HG02678 (cell line): ENCODE data around the gene MED12L.
A peak's percentile ranks its signal among the peaks of the same experiment; 100 is the strongest.

Experiments used
- ATAC-seq: cut with Tn5 transposase; IDR thresholded peaks from one replicate; pipeline ENCODE4 v1.9.1; 2021; ENCODE audit warnings: mild to moderate bottlenecking, moderate library complexity; ENCODE audit not compliant: unreplicated experiment

MED12L gene

GRCh38 chr3:151086484-151087456, 1.3 kb downstream of the MED12L start:
- peak; percentile 73 for ATAC-seq

DNA sequence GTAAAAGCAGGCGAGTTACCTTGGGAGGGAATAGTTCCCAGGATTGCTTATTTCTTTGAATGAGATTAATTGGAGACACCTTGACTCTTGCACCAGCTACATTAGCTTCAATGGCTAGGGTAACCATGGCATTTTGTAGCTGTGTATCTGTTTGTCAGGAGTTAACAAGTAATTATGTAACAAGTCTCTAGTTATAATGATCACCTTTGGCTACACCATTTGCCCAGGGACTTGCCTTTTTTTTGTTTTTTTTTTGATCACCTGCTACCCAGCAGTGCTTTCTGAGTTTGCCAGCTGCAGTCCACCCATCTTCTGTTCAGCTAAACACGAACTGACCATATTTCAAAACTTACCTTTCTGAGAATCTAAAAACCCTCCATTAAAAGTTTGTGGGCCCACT, 2.2 kb downstream of the MED12L start:
- ATAC-seq: no peak

DNA sequence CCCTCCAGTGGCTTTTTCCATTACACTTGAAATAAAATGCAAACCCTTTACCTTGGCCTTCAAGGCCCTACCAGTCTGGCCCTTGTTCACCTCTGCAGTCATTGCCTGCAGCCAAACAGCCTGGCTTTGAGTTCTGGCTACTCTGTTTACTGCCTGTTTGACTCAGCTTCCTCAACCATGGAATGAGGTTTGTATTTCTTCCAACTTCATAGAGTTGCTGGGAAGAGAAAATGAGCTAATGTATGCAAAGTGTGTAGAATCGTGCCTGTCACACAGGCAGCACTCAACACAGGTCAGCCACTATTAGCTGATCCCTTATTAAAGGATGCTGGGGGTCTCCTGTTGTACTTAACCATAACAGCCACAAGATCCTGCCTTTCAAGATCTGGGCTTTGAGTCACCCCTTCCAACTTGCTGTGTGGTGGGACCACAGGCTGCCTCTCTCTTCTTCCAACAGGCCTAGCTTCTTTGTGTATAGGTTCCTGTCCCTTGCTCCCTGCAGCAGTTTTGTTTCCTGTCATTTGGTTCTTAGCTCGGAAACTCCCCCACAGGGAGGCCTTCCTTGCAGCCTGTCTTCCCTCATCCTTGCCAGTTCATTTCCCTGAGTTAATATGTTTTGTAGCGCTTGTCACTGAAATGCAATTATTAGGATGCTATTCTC, 6.4 kb downstream of the MED12L start:
- no peak for ATAC-seq

- no peak for ATAC-seq
Measured at GRCh38 chr3:151093148-151093547, 7.7 kb downstream of the MED12L start.

DNA sequence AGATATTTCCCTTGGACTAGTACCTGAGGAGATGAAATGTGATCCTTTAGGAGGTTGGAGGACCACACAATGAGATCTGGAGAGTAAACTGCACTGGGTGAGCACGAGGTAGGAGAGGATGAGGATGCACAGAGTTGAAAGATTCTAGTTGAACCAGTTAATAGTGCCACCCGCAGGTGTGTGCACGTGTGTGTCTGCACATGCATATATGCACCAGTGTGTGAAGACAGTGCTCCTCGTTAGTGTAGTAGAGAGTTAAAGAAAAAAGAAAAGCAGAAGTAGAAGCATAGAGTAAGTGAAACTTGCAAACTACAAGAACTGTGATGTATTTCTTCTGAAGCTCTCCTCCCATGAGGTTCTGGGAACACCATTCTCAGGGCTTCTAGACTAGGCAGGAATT, 8.4 kb downstream of the MED12L start:
- no peak for ATAC-seq

GRCh38 chr3:151096716-151097115, 11.3 kb downstream of the MED12L start:
- no peak for ATAC-seq

DNA sequence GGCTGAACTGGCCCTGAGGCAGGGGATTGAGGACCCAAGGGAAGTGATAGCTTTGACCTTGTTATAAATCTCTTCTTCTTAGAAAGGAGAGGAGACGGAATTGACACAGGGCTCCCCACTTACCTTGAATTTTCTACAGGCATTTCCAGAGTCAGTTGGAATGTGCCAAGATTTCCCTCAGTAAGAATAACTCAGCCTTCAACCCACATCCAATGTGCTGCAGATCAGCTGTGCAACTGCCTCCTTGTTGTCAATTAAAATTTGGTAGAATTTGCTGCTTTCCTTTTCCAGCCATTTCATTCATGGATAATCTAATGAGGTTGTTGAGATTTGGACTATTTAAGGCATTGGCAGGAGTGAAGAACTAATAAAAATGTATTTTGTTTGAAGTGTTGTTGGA, 14.6 kb downstream of the MED12L start:
- ATAC-seq: no peak

- no peak for ATAC-seq
Measured at GRCh38 chr3:151101270-151101969, 16.0 kb downstream of the MED12L start.

DNA sequence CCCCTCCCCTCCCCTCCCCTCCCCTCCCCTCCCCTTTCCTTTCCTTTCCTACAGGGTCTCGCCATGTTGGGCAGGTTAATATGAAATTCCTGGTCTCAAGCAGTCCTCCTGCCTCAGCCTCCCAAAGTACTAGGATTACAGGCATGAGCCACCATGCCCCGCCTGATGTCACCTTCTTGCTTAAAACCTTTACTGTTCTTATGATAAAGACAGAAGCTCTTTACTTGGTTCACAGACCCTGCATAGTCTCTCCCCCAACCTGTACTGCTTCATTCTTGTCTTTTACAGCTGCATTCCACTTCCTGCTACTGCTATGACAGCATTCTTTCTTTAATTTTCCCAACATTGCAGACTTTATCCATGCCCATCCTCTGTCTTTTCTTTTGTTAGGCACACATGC, 20.8 kb downstream of the MED12L start:
- ATAC-seq: no peak

DNA sequence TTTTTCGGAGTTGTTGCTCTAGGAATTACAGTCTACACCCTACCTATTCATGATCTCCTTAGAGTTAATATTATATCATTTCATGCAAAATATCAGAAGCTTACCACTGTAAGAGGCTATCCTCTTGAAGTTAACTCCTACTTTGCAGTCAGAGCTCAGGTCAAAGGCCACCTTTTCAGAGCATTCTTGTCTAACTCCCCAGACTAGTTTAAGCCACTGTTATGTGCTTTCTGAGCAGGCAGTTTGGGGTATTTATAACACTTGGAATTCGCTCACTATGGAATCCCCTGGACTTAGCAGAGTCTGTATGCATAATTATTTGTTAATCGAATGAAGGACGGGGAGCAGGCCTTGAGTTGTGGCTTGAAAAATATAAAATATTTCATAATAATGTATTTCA, 21.7 kb downstream of the MED12L start:
- no peak for ATAC-seq

DNA sequence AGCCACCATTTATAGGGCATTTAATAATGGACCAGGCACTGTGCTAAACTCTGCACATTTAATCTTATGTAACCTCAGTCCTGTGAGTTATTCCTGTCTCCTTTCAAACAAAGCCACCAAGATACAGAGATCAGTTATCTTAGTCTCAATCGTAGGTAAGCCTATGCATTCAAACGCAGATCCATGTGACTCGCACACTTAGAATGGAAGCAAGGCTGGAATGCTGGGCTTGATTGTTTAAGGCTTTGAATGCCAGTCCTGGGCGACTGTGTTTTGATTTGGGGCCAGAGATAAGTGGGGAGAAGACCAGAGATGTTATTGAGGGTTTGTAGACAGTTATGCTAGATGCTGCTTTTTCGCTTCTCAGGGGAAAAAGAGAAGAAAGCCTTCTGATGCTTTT, 22.2 kb downstream of the MED12L start:
- no peak for ATAC-seq

DNA sequence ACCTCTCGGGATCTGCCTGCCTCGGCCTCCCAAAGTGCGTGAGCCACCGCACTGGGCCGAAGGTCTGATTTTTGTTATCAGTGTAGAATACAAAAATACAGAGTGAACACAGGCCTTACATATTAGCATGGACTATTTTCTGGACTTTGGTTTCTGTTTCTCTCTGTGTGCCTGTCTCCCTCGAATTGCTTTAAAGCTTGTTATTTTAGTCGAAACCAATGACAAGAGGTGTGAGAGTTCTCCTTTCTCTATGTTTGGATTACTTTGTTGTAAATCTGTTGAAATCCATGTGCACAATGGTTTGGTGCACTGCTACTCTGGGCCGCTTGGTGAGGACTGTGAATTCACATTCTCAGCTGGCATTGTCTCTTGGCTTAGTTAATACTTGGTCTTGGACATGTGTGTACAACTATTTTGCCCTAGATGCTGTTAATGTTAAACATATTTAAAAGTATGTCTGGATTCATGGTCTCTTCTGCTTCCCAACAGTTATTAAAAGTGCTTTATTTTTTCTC, 23.9 kb downstream of the MED12L start:
- ATAC-seq: no peak

DNA sequence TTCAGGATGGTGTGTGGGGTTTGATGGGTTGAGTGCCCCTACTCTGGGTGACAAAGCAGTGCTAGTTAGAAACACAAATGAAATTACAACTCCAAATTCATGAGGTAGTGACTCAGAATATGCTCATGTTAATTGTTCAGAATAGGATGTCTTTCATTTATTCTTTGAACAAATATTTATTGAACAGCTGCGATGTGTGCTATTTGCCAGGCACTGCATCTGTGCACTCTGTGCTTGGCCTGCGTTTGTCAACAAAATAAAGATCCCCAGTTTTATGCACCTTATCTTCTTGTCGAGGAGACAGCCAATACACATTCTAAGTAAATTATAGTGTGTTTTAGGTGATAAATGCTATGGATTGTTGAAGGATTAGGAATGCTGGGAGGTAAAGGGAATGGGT, 27.3 kb downstream of the MED12L start:
- no peak for ATAC-seq

- ATAC-seq: no peak
Measured at GRCh38 chr3:151113343-151113742, 27.9 kb downstream of the MED12L start.

GRCh38 chr3:151117047-151117446, 31.6 kb downstream of the MED12L start:
- ATAC-seq: no peak

DNA sequence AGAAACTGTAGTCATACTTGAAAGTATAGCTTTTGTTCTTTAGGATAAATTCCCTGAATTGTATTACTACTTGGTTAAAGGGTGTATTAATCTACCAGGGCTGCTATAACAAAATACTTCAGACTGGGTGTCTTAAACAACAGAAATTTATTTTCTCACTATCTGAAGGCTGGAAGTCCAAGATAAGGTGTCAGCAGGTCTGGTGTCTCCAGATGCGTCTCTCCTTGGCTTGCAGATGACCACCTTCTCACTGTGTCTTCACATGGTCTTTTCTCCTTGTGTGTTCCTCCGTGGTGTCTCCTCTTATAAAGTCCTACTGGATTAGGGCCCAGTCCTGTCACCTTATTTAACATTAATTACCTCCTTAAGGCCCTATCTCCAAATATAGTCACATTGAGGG, 33.7 kb downstream of the MED12L start:
- ATAC-seq: no peak

DNA sequence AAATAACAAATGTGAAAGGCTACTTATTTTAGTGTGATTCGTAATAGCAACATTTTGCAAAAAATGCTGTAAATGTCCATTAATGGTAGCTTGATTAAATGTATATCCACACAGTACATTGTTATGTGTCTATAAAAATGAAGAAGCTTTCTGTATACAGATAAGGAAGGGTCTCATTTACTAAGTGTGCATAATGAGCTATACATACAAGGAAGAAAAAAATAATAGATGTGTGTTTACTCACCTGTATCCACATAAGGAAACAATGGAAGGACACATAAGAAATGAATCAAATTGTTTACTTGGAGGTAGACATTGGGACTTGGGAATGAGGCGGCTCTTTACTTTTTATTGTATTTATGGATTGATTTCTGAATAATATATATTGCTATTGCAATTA, 34.9 kb downstream of the MED12L start:
- no peak for ATAC-seq

GRCh38 chr3:151121016-151121415, 35.6 kb downstream of the MED12L start:
- no peak for ATAC-seq

GRCh38 chr3:151123827-151124226, 38.4 kb downstream of the MED12L start:
- ATAC-seq: no peak

GRCh38 chr3:151124476-151124875, 39.0 kb downstream of the MED12L start:
- no peak for ATAC-seq

DNA sequence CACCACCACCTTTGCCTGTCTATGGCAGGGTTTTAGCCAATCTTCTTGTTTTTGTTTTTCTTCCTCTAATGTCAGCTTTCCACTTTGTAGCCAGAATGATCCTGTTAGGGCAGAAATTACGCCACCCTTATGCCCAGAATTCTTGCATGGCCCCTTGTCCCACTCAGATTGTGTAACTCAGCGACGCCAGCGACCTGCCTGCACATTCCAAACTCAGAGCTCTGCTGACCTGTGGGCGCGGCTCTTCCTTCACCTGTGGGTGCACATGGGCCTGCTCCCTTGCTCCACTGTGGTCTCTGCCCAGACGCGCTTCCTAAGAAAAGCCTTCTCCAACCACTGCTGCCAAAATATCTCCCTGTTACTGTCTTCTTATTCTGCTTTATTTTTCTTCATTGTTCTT, 45.0 kb downstream of the MED12L start:
- ATAC-seq: no peak
